LNCaP clone FGC (cell line): Measurements from ENCODE around the gene ETV5.

ENCODE experiments used
- DNase-seq: peaks from one replicate; pipeline ENCODE4 v3.0.0-alpha.2; 2011; ENCODE audit warnings: low read depth
- H3K4me3 ChIP-seq: 2 replicates; pipeline ENCODE4 v1.5.1; 2011; ENCODE audit warnings: mild to moderate bottlenecking, low read depth, low read length, control low read depth
- TF ChIP-seq, protein P1 (sequence below): IDR thresholded peaks from 2 replicates; pipeline ENCODE4 v1.5.1; 2012; ENCODE audit warnings: mild to moderate bottlenecking; ENCODE audit not compliant: control insufficient read depth, insufficient read depth; ENCODE audit errors: extremely low read depth

Gene ETV5

DNA sequence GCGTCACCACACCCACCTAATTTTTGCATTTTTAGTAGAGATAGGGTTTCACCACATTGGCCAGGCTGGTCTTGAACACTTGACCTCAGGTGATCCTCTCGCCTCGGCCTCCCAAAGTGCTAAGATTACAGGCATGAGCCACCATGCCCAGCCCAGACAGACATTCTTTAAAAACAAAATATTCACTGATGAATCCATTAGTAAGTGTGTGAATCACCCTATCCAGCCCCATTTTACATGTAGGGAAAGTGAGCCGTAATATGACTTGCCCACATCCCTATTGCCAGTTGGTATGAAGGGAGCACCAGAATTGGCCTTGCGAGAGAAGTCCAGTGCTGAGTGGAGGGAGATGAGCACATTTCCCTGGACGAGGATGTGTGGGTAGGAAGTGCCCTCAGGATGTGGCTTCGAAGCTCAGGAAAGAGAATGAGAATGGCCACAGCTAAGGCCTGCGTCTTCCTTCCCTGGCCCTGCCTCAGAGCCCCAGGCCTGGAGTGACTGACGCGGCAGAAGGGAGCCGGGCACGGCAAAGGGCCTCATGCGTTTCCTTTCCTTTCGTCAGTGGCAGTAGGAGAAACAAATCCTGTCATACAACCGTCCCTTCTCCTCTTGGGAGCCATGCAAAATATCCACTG, 28.3 kb upstream of the ETV5 start:
- DNase-seq: no peak
- no peak overlapping the region for H3K4me3 ChIP-seq
- TF ChIP-seq, protein P1, sequence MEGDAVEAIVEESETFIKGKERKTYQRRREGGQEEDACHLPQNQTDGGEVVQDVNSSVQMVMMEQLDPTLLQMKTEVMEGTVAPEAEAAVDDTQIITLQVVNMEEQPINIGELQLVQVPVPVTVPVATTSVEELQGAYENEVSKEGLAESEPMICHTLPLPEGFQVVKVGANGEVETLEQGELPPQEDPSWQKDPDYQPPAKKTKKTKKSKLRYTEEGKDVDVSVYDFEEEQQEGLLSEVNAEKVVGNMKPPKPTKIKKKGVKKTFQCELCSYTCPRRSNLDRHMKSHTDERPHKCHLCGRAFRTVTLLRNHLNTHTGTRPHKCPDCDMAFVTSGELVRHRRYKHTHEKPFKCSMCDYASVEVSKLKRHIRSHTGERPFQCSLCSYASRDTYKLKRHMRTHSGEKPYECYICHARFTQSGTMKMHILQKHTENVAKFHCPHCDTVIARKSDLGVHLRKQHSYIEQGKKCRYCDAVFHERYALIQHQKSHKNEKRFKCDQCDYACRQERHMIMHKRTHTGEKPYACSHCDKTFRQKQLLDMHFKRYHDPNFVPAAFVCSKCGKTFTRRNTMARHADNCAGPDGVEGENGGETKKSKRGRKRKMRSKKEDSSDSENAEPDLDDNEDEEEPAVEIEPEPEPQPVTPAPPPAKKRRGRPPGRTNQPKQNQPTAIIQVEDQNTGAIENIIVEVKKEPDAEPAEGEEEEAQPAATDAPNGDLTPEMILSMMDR: no peak

DNA sequence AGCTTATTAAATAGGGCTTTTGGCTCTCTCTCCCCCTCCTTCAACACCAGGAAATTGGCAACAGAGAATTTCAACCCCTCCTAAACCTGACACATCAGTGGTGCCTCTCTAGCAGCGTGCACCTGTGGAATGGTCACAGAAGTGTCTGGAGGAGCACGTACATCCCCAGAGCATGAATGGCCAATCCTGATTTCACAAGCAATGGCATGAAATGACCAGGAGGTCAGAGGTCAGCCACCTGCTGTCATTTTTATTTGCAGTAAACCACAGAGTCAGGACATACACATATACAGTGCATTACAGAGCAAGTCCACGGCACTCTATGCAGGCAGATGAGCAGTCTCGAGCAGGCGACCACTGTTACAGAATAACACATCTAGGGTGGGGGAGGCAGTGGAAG, 25.1 kb upstream of the ETV5 start:
- H3K4me3 ChIP-seq: no peak overlapping the region
- TF ChIP-seq, protein P1: no peak
- DNase-seq: no peak

DNA sequence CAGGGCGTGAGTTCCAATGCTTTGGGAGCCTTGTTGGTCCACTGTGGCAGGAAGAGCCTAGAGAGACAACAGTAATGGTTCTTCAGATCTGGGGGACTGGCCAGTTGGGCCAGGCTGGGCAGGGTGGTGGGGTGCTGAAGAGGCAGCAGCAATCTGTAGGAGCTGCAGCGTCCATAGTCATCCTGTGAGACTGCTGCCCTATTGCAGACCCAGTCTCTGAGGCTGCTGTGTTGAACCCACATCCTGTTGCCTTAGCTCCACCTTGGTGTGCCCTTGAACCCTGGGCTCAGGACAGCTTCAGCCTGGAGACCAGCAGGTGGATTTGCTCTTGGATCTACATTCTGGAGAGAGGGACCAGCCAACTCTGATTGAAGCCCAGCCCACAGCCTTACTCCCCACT, 23.6 kb upstream of the ETV5 start:
- no peak for DNase-seq
- TF ChIP-seq, protein P1: no peak

DNA sequence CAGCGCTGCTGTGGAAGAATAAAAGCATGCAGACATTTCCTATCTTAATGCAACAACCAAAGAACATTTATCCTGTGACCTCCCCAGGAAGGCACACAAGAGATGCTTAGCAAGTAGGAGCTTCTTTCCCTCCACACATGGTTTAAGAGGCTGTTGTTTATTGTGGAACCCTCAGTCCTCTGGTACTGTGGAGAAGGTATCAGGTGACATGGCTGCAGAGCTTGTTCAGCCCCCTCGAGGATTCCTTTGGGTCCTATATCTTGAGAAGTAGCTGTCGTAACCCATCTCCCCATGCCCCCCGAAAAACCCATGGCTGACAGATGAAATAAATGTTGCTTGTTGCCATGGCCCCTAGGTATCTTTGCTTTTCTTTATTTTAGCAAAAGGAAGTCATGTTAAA, 20.3 kb upstream of the ETV5 start:
- TF ChIP-seq, protein P1: no peak
- no peak for DNase-seq
- no peak overlapping the region for H3K4me3 ChIP-seq

More for the DNA sequence above, 23.6 kb upstream of the ETV5 start:
- H3K4me3 ChIP-seq: no peak overlapping the region

DNA sequence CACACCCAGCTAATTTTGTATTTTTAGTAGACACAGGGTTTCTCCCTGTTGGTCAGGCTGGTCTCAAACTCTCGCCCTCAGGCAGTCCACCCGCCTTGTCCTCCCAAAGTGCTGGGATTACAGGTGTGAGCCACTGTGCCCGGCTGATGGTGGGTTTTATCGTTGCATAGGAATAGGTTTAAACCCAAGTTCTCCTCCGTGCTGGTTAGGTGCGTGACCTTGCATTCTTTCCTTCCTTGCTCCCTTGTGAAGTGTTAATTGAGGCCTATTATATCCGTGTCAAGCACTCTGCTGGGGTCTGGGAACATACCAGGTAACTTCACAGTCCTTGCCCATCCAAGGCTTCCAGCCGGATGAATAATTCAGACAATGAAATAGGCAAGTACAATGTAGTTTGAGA, 19.3 kb upstream of the ETV5 start:
- no peak overlapping the region for H3K4me3 ChIP-seq
- no peak for DNase-seq
- TF ChIP-seq, protein P1: no peak

DNA sequence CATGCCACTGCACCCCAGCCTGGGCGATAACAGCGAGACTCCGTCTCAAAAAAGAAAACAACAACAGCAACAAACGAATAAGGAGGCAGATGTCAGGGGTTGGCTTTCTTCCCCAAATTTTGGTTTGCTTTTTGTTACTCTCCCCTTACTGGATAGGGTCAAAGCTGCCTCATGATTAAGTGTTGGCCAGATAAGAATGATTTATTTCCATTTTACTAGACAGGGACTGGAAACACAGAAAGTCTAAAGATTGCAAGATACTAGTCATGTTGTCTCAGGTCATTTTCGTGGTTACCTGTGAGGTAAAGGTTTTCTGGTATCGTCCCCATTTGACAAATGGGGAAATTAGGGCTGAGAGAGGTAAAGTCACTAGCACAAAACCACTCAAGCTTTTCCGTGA, 18.6 kb upstream of the ETV5 start:
- no peak for DNase-seq

More for the DNA sequence above, 18.6 kb upstream of the ETV5 start:
- TF ChIP-seq, protein P1: no peak
- no peak overlapping the region for H3K4me3 ChIP-seq
